NT2/D1 (cell line): ENCODE measurements around the gene ZNF79.
A peak's percentile ranks its signal among the peaks of the same experiment; 100 is the strongest.

ENCODE experiments used
- DNase-seq: peaks from one replicate; pipeline ENCODE4 v3.0.0-alpha.2; 2011; ENCODE audit warnings: low read depth, low spot score
- H3K27me3 ChIP-seq: 2 replicates; pipeline ENCODE4 v1.6.0; 2011; ENCODE audit warnings: mild to moderate bottlenecking; ENCODE audit not compliant: insufficient read length, insufficient read depth
- H3K36me3 ChIP-seq: 2 replicates; pipeline ENCODE4 v1.6.1; 2011; ENCODE audit warnings: mild to moderate bottlenecking, low read length, mixed read lengths; ENCODE audit not compliant: insufficient read depth, insufficient read length
- H3K4me1 ChIP-seq: 2 replicates; pipeline ENCODE4 v1.5.1; 2011; ENCODE audit not compliant: insufficient read depth, insufficient read length
- H3K4me3 ChIP-seq: 2 replicates; pipeline ENCODE4 v1.5.1; 2011; ENCODE audit warnings: low read depth; ENCODE audit not compliant: insufficient read length
- H3K9ac ChIP-seq: 2 replicates; pipeline ENCODE4 v1.6.0; 2011; ENCODE audit warnings: low read depth; ENCODE audit not compliant: insufficient read length
- H3K9me3 ChIP-seq: 2 replicates; pipeline ENCODE4 v1.5.1; 2011; ENCODE audit warnings: mild to moderate bottlenecking, low read length; ENCODE audit not compliant: insufficient read depth
- SUZ12 ChIP-seq: IDR thresholded peaks from 2 replicates; pipeline ENCODE4 v1.6.1; 2011; ENCODE audit not compliant: insufficient read length, insufficient read depth; ENCODE audit errors: extremely low read depth
- YY1 ChIP-seq: IDR thresholded peaks from 2 replicates; pipeline ENCODE4 v1.6.1; 2011; ENCODE audit not compliant: insufficient read length, insufficient read depth
- ZNF274 ChIP-seq: IDR thresholded peaks from 2 replicates; pipeline ENCODE4 v1.6.1; 2011; ENCODE audit warnings: mild to moderate bottlenecking, low read depth, low read length

Gene ZNF79

DNA sequence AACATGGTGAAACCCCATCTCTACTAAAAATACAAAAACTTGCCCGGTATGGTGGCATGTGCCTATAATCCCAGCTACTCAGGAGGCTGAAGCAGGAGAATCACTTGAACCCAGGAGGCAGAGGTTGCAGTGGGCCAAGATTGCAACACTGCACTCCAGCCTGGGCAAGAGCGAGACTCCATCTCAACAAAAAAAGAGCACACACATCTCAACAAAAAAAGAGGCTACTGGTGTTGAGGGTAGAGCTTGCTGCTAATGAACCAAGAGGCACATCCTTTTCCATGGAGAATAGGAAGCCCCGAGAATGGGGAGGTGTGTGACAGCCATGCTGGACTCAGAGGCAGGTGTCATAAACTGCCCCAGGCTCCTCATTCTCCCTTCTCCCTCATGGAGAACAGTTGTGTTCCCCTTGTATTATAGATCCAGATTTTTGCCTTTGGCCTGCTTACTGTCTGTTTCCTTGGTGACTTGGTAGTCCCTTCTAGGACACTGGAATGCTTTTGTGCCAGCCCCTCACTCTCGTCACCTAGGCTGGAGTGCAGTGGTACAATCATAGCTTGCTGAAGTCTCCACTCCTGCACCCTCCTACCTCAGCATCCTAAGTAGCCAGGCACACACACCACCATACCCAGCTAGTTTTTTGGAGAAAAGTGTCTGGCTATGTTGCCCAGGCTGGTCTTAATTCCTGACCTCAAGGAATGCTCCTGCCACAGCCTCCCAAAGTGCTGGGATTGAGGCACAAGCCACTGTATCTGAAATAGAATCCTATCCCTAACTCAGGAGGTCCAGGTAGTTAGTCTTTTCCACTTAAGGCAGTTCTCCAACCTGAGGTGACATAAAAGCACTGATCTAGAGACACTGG lies 21.9 kb downstream of the ZNF79 start:
- Histone ChIP-seq H3K9ac (no peak overlapping the region), H3K36me3 (peaks cover 90% of the 10 kb centered on the region)
- TF ChIP-seq SUZ12 (no peak), ZNF274 (no peak)

DNA sequence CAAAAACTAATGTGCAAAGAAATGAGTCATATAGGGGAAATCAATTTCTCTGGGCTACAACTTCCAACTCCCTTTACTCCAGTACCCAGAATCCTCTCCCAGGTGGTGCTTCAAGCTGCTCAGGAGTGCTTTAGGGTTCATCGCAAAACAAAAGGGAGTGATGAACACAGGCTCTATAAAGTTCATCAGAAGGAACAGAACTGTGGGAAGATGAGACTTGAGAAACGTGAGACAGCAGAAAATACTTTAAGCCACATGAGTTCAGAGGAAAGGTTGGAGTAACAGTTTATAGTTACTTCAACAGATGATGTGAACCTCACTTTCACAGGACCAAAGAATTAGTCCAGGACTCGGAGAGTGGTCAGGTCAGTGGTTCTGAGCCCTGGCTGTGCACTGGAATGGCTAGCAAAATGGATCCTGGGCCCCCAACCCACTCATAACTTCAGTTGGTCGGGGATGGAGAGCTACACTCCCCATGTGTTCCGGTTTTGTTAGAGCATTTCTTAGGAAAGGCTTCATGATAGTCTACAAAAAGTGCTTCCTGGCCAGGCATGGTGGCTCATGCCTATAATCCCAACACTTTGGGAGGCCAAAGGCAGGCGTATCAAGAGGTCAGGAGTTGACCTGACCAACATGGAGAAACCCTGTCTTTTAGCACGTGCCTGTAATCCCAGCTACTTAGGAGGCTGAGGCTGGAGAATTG lies 22.7 kb downstream of the ZNF79 start:
- TF ChIP-seq YY1: no peak
- no peak for TF ChIP-seq ZNF274
- no peak for TF ChIP-seq SUZ12
- no peak overlapping the region for H3K9ac ChIP-seq
- H3K9me3 ChIP-seq: peaks cover 21% of the 10 kb centered on the region
- H3K27me3 ChIP-seq: no peaks in the 10 kb centered on the region
- no peak for DNase-seq
- H3K4me3 ChIP-seq: no peak overlapping the region
- peaks cover 4% of the 10 kb centered on the region for H3K4me1 ChIP-seq
- peaks cover 86% of the 10 kb centered on the region for H3K36me3 ChIP-seq

More for the DNA sequence above, 21.9 kb downstream of the ZNF79 start:
- Histone ChIP-seq H3K9me3 (peaks cover 21% of the 10 kb centered on the region), H3K27me3 (no peaks in the 10 kb centered on the region), H3K4me3 (no peak overlapping the region), H3K4me1 (peaks cover 4% of the 10 kb centered on the region)
- DNase-seq: no peak

DNA sequence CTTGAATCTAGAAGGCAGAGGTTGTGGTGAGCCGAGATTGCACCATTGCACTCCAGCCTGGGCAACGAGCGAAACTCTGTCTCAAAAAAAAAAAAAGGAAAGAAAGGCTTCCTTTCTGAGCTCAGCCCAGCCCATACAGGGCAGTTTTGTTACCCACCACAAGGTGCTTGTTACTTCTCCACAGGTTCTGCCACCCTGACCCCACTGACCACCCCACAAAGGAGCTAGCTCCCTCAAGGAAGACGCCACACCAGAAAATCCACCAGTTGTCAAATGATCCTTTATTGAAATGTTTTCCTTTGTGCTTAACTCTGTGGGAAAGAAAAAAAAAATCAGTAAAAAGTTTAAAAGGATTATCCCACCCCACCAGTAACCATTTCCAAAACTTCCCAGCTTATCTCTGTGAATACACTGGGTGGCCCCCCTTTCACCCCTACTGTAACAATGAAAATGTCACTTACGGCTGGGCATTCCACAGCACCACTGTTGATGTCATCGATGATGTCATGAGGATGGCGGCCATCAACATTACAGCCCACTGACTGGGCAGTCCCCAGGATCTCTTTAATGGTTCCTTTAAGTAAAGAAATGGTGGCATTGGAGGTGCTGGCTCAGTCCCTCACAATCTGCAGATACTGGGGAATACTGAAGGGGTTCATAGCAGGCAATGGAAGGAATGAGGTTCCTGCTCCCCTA lies 23.4 kb downstream of the ZNF79 start:
- TF ChIP-seq ZNF274: no peak
- no peak for TF ChIP-seq YY1
- Histone ChIP-seq H3K9me3 (peaks cover 21% of the 10 kb centered on the region), H3K36me3 (peaks cover 82% of the 10 kb centered on the region), H3K9ac (no peak overlapping the region), H3K4me3 (no peak overlapping the region), H3K27me3 (no peaks in the 10 kb centered on the region), H3K4me1 (peaks cover 5% of the 10 kb centered on the region)
- DNase-seq: no peak

DNA sequence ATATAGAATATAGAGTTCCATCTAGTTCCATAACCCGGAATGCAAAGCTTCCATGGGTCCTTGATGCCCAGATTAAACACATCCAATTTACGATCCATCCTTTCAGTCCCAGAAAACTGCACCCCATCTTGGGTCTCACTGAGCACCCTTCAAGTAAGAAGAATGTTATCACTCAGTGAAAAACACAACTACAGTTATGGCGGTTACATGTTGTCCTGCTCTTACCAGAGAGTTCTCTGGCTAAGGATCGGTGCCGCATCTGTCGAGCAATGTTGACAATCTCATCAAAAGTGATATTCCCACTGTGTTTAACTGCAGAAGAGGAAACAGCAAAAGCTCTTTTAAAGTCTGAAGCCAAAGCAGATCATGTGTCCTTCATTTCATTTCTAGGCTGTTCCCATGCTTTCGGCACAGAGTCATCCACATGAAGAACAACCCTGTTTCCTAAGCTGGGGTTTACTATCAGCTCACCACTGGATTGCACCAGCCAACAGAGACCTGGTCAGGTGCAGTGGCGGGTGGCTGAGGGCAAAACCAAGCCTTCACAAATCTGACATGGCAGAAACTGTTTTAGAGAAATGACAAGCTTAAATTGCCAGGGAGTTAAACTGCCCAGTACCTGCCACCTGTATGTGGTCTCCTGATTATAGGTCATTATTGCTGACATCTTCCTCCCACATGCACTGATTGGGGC lies 24.1 kb downstream of the ZNF79 start:
- peak overlapping the region; percentile 23 for H3K9ac ChIP-seq
- TF ChIP-seq SUZ12: no peak
- TF ChIP-seq YY1: no peak
- TF ChIP-seq ZNF274: no peak
- H3K4me3 ChIP-seq: no peak overlapping the region

GRCh38 chr9:127449332-127449966 lies 25.3 kb downstream of the ZNF79 start:
- peaks cover 7% of the 10 kb centered on the region for H3K4me1 ChIP-seq
- no peak for DNase-seq
- peaks cover 14% of the 10 kb centered on the region for H3K9me3 ChIP-seq
- H3K9ac ChIP-seq: peak overlapping the region; percentile 100
- H3K4me3 ChIP-seq: peak overlapping the region; percentile 100
- TF ChIP-seq YY1 (no peak), ZNF274 (no peak), SUZ12 (no peak)
- H3K36me3 ChIP-seq: peaks cover 83% of the 10 kb centered on the region
- no peaks in the 10 kb centered on the region for H3K27me3 ChIP-seq

More for the DNA sequence above, 24.1 kb downstream of the ZNF79 start:
- Histone ChIP-seq H3K9me3 (peaks cover 21% of the 10 kb centered on the region), H3K4me1 (peaks cover 7% of the 10 kb centered on the region), H3K27me3 (no peaks in the 10 kb centered on the region), H3K36me3 (peaks cover 79% of the 10 kb centered on the region)
- no peak for DNase-seq

GRCh38 chr9:127450243-127450760 lies 26.1 kb downstream of the ZNF79 start:
- Histone ChIP-seq H3K27me3 (no peaks in the 10 kb centered on the region), H3K4me3 (peak overlapping the region; percentile 100), H3K4me1 (peaks cover 7% of the 10 kb centered on the region), H3K36me3 (peaks cover 83% of the 10 kb centered on the region), H3K9ac (peak overlapping the region; percentile 100), H3K9me3 (peaks cover 5% of the 10 kb centered on the region)
- no peak for DNase-seq
- TF ChIP-seq ZNF274: no peak
- no peak for TF ChIP-seq SUZ12
- no peak for TF ChIP-seq YY1
